ENCODE results near the gene ZNF605. TPM values are rescaled to one million over a fixed set of nuclear protein-coding genes. Genes with fewer than 3 reads are reported as not detected.

Gene ZNF605
- total RNA-seq, 1 experiment from 2014 or later: 19.3 TPM

DNA sequence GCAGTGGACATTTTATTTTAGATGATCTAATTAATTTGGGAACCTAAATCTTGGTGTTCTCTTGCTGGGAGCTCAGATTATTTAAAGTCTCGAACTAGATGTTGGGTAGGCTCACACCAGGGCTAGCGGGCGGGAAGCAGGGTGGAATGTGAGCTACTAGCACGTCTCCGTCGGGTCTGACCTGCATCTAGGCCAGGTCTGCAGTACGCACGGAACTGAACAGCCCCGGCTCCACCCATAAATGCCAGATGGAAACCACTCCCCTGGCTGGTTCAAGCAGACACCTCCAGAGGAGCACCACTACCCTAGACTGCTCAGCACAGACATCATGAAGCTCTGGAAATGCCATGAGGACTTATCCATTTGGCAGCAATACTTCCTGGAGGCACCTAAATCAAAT, 10.3 kb downstream of the ZNF605 start:
- H3K27me3 ChIP-seq (ENCODE audit: insufficient read depth, low read length): no peaks in the 10 kb centered on the region
- H3K9me3 ChIP-seq (ENCODE audit: control insufficient read depth, low read depth, low read length): peaks cover 41% of the 10 kb centered on the region
- no peak overlapping the region for H3K18ac ChIP-seq (ENCODE audit: insufficient read length, low read depth, low read length)
- DNase-seq: no peak
- no peaks in the 10 kb centered on the region for H3K4me1 Mint-ChIP-seq
- H4K8ac ChIP-seq (replicated peaks; ENCODE audit: insufficient read length, low read depth, low read length): no peak overlapping the region
- no peaks in the 10 kb centered on the region for H3K23me2 ChIP-seq (ENCODE audit: insufficient read length, low read depth, low read length, poor library complexity, severe bottlenecking)
- H3K23ac ChIP-seq (ENCODE audit: insufficient read length, low read depth, low read length): no peak overlapping the region
- H4K91ac ChIP-seq (ENCODE audit: insufficient read length, low read depth, low read length): no peak overlapping the region
- H3K79me2 ChIP-seq (ENCODE audit: insufficient read depth, low read length): peaks cover 3% of the 10 kb centered on the region; the same call in 1 of the 2 replicates
- peaks cover 75 to 80% (median 80%) of the 10 kb centered on the region in 3 experiments for H3K36me3 Mint-ChIP-seq (ENCODE audit: insufficient read depth in 1 of 3, low read depth in 3 of 3)
- H2BK12ac ChIP-seq (ENCODE audit: insufficient read length, low read depth, low read length): no peak overlapping the region
- no peaks in the 10 kb centered on the region for H3K79me1 ChIP-seq (ENCODE audit: insufficient read depth, low read depth, low read length, poor library complexity, severe bottlenecking)
- H2BK20ac ChIP-seq (ENCODE audit: low read depth, low read length, poor library complexity, severe bottlenecking): no peak overlapping the region
- H3T11ph ChIP-seq (ENCODE audit: low read length): no peak overlapping the region
- no CpG with 5 or more reads among the region's 9 CpGs for WGBS (ENCODE audit: extremely low coverage, insufficient read length, low lambda C conversion rate)
- H3K14ac ChIP-seq (ENCODE audit: insufficient read depth, low read length): no peak overlapping the region
- no peak overlapping the region for H3K56ac ChIP-seq (ENCODE audit: insufficient read length, low read depth, low read length)
- H3K9ac ChIP-seq (ENCODE audit: extremely low read depth, insufficient read length, low read length): no peak overlapping the region
- H4K20me1 ChIP-seq (ENCODE audit: control insufficient read depth, insufficient read depth, insufficient read length): no peaks in the 10 kb centered on the region
- H2BK15ac ChIP-seq (ENCODE audit: low read depth, low read length): no peak overlapping the region
- no peak overlapping the region for H3K27ac Mint-ChIP-seq
- H3K9me3 Mint-ChIP-seq: peaks cover 71 to 78% of the 10 kb centered on the region in 2 experiments
- TF ChIP-seq, protein P1, sequence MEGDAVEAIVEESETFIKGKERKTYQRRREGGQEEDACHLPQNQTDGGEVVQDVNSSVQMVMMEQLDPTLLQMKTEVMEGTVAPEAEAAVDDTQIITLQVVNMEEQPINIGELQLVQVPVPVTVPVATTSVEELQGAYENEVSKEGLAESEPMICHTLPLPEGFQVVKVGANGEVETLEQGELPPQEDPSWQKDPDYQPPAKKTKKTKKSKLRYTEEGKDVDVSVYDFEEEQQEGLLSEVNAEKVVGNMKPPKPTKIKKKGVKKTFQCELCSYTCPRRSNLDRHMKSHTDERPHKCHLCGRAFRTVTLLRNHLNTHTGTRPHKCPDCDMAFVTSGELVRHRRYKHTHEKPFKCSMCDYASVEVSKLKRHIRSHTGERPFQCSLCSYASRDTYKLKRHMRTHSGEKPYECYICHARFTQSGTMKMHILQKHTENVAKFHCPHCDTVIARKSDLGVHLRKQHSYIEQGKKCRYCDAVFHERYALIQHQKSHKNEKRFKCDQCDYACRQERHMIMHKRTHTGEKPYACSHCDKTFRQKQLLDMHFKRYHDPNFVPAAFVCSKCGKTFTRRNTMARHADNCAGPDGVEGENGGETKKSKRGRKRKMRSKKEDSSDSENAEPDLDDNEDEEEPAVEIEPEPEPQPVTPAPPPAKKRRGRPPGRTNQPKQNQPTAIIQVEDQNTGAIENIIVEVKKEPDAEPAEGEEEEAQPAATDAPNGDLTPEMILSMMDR (conservative IDR thresholded peaks at IDR 0.05): no peak
- H3K4ac ChIP-seq (ENCODE audit: low read depth, low read length): no peak overlapping the region
- H4K5ac ChIP-seq (ENCODE audit: insufficient read length, low read depth, low read length): no peak overlapping the region
- H2BK5ac ChIP-seq (ENCODE audit: insufficient read length, low read length): no peak overlapping the region
- H3K27me3 Mint-ChIP-seq (ENCODE audit: low read depth): peaks cover 3% of the 10 kb centered on the region
- H2AK5ac ChIP-seq (ENCODE audit: insufficient read length, low read length): no peak overlapping the region
- no peak overlapping the region for H3K27ac ChIP-seq (ENCODE audit: insufficient read length, low read depth, low read length)
- H3K4me3 Mint-ChIP-seq: no peak overlapping the region
- H3K4me2 ChIP-seq (ENCODE audit: insufficient read depth, insufficient read length, low read length): no peak overlapping the region
- H2BK120ac ChIP-seq (ENCODE audit: low read depth, low read length, poor library complexity, severe bottlenecking): no peak overlapping the region
- no peaks in the 10 kb centered on the region for H3K4me1 ChIP-seq (ENCODE audit: insufficient read depth, low read length)
- no peak overlapping the region for H2AFZ ChIP-seq (ENCODE audit: low read length)
